ENCODE measurements around the gene RNF144B. TPM values are rescaled to one million over a fixed set of nuclear protein-coding genes. Genes with fewer than 3 reads are reported as not detected.
"Not testable (repeated sequence)": the region's sequence is repeated elsewhere in the genome, so short reads cannot be mapped to it uniquely, and the experiment has no call there.

Gene RNF144B
- total RNA-seq, 2 donors from 2014 or later = 19.0 to 20.0 TPM

DNA sequence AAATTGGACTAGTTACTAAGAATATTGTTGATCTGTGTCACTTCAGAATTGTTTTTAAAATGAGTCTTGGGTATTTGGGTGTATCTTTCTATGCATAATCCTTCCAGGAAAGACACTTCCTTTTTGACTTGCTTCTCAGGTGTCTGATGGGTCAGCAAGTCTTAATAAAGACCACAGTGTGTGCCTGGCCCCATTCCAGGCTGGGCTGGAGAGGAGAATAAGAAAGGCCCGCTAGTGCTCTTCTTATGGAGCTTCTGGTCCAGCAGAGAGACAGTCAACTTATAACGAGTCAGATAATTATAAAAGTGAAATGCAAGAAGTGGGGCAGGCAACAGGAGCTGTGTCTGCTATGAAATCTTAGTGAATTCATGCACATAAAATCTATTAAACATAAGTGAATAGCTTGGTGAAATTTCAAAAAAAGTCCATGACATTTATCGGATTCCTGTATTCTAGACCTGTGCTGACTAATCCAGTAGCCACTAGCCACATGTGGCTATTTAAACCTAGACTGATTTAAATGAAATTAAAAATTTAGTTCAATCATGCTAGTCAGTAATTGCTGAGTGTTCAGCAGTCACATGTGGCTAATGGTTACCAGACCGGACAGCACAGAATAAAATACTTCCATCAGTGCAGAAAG lies 42.6 kb downstream of the RNF144B start:
- intact Hi-C loops (cut with DNase I) = no loop called here
- DNase-seq (no peak), ATAC-seq (no peak)

DNA sequence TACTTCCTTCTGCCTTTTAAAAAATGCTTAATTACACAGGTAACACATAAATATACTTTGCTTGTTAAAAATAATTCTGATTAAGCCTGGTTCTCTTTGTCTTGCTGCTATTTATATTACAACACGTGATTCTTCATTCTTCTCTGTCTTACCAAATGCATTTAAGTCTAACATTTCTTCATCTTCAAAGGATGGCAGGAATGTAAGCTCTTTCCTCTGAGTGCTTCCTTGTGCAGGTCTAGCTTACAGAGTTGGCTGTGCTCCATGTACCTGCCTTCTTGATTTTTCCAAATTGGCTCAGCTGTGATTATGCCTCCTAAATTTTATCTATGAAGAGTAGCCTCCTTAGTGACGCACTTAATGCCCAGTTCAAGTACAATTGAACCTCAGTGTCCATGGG lies 44.4 kb downstream of the RNF144B start:
- DNase-seq (no peak), ATAC-seq (peak in 1 of 2 donors; percentile 42)
- intact Hi-C loops (cut with DNase I) = no loop called here

DNA sequence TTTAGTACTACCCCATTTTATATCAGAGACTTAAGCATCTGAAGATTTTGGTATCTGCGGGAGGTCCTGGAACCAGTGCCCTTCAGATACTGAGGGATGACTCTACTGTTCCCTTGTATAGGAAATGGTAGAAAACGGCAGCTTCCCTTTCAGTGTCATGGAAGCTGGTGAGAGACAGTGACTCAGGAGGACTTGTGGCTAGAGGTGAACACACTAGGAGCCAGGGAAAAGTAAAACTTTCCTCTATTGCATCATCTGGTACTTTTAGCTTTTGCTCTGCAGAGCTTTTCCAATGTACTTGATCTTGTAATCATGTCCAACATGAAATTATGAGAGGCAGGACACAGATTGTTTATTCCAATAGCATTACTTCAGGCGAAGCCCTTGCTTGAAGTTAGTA lies 45.0 kb downstream of the RNF144B start:
- intact Hi-C loops (cut with DNase I) = loop anchor here in 1 of 2 donors (1.0 kb wide), 1 partner anchor 15 kb away; no protein-coding TSS in a partner anchor

DNA sequence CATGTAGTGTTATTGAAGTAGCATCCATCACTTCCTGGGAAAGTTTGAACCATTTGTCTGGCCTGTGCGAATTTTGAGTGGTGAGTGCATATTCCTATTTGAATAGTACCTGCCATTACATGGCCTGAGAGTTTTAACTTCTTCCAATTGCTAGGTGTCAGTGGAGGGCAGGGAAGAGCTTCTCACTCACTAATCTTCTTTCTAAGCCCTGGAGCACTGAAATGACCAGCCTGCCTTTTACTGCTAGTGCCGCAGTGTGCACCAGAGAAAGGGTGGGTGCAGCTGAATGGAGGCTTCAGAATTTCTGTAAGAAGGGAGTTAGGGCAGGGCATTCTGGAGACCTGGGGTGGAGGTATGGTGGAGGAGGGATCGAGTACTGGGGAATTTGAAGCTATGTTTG lies 45.5 kb downstream of the RNF144B start:
- ATAC-seq (no peak), DNase-seq (no peak)
- intact Hi-C loops (cut with DNase I) = loop anchor here in 1 of 2 donors (1.0 kb wide), 1 partner anchor 15 kb away; no protein-coding TSS in a partner anchor

More for the DNA sequence above, 45.0 kb downstream of the RNF144B start:
- ATAC-seq (peak in 1 of 2 donors; percentile 41), DNase-seq (no peak)

DNA sequence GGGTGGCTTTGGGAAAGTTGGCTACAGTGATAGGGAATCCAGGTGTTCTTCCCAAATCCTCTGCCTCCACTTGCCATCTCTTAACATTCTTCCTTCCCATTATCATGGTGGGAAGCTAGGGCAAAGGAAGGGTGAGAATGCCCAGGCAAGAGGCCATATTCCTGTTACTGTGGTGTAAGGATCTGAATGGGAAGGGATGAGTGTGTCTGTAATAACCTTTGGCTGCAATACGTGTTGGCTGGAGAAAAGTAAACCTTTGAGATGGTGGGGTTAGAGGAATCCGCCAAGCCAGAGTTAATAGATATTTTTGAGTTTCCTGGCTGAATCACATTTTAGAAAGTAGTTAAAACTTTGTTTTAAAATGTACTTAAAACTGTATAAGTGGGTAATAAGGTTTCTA lies 45.9 kb downstream of the RNF144B start:
- ATAC-seq (no peak), DNase-seq (no peak)
- intact Hi-C loops (cut with DNase I) = no loop called here

DNA sequence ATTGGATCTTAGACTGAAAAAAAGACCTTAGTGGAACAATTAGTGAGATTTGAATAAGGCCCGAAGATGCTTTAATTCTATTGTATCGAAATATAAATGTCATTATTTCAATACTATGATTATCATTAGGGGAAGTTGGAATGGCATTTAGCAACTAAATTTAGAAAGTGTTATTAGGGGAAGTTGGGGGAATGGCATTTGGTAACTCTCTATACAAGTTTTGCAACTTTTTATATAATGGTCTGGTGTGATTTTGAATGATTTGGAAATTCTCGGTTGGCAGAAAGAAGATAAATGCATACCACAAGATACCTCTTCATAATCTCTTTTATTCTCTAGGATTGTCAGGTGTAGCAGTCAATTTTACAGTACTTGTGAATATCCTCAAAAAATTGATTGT lies 49.2 kb downstream of the RNF144B start:
- intact Hi-C loops (cut with DNase I) = no loop called here
- ATAC-seq = no peak
- no peak for DNase-seq

DNA sequence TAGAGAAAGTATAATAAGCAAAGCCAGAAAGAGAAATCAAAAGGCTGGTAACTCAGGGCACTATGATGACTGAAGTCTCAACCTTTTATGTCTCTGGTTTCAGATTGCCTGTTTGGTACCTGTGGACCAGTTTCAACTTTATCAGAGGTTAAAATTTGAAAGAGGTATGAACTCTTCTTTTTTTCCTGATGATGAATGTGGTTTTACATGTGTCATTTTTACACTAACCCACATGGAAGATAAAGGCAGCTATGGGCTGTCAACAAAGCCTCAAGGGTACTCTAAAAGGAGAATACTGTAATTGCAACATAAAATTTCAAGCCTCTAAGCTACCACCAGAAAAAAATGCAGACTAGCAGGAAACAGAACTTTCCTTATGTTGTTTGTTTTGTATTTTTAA lies 52.4 kb downstream of the RNF144B start:
- DNase-seq (no peak), ATAC-seq (no peak)
- intact Hi-C loops (cut with DNase I) = no loop called here

DNA sequence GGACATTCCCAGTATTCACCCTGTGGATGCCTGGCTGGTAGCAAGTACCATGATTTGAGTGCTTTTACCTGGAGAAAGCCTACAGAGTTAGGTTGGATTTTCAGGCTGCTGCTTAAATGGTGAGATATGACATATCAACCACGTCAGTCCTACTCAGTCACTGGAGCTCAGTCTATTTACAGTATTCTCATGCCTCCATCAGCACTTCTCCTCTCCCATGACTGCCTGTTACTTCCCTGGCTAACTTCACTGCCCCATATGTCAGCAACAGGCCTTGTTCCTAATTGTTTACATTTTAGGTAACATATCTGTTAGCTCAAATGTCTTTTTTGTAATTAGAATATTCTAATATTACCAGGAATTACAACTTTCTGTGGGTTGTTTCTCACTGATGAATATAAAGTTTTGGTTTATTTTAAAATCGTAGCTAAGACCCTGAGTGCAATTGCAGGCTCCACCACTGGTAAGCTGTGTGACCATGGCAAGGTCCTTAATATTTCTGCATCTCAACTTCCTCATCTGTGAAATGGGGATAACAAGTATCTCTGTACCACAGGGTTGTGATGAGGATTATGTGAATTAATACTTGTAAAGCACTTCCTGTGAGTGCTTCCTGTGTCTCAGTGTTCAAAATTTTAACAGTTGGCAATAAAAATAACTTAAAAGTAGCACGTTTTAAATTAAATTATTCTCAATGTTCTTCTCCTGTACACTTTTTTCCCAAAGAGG lies 54.3 kb downstream of the RNF144B start:
- DNase-seq (no peak), ATAC-seq (no peak)
- intact Hi-C loops (cut with DNase I) = no loop called here

DNA sequence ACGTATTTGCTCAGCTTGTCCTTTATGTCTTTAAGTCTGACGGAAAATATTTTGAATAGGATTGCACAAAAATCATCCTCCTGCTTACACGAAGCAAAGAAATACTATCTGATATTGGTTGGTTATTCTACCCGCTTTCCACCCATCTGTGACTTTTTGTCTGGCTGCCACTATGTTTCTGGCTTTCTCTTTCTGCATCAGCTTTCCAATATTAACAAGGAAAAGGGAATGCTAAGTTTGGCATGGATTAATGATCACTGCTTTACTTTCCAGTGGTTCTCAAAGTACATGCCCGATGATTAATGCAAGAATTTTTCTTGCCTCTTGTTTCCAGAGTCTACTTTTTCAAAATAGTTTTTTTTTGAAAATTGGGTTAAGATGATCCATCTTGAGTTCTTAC lies 57.0 kb downstream of the RNF144B start:
- DNase-seq = no peak
- intact Hi-C loops (cut with DNase I) = no loop called here
- no peak for ATAC-seq

DNA sequence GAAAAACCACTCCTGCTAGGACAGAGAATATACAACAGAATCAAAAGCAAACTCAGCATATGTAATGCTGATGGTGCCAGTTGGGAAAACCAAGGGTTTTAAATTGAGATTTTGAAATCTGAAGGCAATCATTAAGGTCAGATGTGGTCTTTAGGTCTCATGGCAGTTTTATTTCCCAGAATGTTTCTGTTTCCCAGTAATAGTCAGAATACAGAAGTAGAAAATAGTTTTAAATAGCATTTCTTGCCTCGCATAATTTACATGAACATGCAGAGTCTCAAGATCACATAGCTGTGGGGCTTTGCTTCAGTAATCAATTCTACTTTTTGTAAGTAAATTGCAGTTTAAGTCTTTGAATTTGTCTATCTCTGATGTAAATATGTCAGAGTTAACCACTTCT lies 58.1 kb downstream of the RNF144B start:
- DNase-seq = no peak
- no peak for ATAC-seq
- intact Hi-C loops (cut with DNase I) = no loop called here

DNA sequence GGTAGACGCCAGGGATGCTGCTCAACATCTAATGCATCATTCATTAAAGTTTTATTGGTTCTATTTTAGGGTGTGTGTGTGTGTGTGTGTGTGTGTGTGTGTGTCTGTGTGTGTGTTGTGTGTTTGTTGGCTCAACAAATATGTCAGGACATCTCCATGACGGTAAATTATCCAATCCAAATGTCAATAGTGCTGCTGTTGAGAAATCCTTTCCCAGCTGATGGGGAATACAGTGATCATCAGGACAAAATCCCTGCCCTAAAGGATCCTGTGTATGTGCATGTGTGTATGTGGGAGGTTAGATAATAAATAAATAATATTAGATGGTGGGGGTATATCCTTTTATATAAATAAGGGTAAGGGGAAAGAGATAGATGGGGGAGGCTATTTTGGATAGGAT lies 59.6 kb downstream of the RNF144B start:
- DNase-seq (no peak), ATAC-seq (no peak)
- intact Hi-C loops (cut with DNase I) = no loop called here

DNA sequence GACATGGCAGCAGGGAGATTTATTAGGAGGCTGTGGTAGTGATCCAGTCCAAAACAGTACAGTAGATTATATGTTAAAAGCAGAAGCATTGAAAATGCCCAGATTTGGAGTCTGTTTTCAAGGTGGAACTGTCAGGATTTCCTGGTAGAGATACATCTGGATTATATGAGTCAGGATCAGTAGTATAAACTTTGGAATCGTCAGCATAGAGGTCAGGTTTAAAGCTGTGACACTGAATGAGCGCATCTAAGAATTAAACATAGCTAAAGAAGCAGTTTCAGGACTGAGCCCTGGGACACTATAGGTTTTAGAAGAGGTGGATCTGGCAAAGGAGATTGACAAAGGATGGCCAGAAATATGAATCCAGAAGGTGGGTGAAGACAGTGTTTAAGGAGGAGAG lies 60.4 kb downstream of the RNF144B start:
- intact Hi-C loops (cut with DNase I) = no loop called here
- DNase-seq (no peak), ATAC-seq (no peak)

DNA sequence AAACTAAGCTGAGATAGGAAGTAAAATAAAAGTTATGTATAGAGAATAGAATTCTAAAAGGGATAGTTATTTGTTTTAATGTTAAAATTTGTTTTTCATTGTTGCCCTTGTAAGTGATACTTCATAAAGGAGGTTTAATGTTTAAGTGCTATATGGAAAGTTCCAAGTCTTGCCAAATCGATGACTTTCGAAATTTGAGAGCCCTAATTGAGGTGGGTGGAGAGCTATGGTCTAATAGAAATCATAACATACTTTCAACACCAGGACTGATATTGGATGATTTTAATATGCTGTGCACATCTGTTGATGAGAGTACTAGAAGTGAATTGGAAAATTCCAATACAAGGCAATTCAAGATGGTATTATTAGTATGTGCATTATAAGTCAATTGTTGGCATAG lies 64.6 kb downstream of the RNF144B start:
- DNase-seq (no peak), ATAC-seq (no peak)
- intact Hi-C loops (cut with DNase I) = no loop called here

DNA sequence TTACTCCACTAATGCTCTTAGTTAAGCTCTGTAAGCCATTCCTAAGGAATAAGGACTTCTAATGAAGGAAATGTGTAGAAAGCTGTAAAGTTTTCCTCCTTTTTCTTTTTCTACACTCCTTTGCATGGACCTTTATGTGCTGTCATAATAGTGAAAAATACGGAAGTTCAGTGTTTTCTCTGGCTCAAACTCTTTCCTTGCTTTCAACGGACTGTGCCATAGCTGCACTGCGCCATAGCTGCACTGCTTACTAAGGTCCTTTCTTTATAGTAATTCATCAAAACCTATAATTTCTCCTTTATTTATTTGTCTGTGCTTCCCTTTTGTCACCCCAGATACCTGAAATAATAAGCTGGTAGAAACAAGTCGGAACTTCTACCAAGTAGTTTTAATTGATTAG lies 67.3 kb downstream of the RNF144B start:
- ATAC-seq (no peak), DNase-seq (no peak)
- intact Hi-C loops (cut with DNase I) = no loop called here

DNA sequence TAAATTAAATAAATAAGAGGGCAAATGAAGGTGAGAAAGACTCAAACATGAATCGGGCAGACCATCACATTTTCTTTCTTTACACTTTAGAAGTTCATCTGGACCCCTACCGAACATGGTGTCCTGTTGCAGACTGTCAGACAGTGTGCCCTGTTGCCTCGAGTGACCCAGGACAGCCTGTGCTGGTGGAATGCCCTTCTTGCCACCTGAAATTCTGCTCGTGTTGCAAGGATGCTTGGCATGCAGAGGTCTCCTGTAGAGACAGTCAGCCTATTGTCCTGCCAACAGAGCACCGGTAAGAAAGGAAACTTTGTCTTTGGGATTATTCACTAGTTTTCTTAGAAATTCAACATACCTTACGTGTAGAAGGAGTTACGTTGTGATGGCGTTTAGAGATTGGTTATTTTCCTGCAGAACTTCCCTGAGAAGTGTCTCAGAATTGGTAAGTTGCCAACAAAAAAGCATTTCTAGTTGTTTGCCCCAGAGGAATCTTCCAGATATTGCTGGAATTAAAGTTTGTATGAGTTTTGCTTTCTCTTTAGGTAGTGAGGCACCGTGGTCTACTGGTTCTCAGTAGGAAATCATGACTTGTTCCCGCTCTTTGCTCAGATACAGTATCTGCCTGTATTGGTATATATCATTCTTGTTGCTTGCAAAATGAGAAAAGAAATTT lies 70.1 kb downstream of the RNF144B start:
- intact Hi-C loops (cut with DNase I) = loop anchor here in 1 of 2 donors (2.0 kb wide), 1 partner anchor 22 kb away; no protein-coding TSS in a partner anchor
- DNase-seq (no peak), ATAC-seq (no peak)

DNA sequence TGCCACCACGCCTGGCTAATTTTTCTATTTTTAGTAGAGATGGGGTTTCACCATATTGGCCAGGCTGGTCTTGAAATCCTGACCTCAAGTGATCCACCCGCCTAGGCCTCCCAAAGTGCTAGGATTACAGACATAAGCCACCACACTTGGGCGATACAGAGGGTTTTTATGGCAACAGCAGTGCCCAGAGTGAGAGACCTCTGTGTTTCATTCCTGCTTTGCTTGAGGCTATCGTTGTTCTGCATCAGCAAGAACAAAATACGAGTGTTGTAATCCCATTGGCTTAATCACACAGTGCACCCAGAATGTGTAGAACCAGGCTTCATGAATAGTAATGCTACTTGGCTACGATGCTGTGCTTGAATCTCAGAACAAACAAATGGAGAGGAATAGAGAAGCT lies 70.9 kb downstream of the RNF144B start:
- intact Hi-C loops (cut with DNase I); ATAC-seq; DNase-seq: not testable (repeated sequence)

DNA sequence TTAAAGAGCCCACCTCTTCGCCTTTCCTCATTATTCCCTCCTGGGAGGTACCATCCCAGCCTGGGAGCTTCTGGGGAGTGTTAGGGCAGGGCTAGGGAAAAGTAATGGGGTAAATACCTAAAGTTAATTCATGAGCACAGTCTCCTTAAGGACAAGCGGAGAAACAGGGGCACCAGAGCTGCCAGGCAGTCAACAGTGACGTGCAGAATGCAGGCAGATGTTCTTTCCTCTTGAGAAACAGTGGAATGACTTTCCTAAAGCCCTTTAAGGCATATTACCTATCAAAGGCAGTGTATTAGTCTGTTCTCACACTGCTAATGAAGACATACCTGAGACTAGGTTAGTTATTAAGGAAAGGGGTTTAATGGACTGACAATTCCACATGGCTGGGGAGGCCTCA lies 76.3 kb downstream of the RNF144B start:
- DNase-seq (no peak), ATAC-seq (no peak)
- intact Hi-C loops (cut with DNase I) = no loop called here

DNA sequence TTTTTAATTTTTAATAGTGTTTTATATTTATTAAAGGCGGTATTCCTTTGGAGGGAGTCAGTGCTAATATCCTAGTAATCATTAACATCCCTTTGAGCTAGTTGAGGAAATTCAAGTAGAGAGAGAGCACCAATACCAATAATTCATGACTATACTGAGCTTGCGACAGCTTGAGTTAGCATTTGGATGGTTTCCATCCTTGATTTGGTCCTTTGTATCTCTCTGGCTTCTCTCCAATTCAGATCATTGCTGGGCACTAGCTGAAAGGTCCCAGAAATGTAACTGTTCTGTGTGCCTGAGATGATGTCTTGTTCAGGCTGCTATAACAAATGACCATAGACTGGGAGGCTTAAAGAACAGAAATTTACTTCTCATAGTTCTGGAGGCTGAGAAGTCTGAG lies 77.0 kb downstream of the RNF144B start:
- intact Hi-C loops (cut with DNase I) = no loop called here
- no peak for ATAC-seq
- no peak for DNase-seq

DNA sequence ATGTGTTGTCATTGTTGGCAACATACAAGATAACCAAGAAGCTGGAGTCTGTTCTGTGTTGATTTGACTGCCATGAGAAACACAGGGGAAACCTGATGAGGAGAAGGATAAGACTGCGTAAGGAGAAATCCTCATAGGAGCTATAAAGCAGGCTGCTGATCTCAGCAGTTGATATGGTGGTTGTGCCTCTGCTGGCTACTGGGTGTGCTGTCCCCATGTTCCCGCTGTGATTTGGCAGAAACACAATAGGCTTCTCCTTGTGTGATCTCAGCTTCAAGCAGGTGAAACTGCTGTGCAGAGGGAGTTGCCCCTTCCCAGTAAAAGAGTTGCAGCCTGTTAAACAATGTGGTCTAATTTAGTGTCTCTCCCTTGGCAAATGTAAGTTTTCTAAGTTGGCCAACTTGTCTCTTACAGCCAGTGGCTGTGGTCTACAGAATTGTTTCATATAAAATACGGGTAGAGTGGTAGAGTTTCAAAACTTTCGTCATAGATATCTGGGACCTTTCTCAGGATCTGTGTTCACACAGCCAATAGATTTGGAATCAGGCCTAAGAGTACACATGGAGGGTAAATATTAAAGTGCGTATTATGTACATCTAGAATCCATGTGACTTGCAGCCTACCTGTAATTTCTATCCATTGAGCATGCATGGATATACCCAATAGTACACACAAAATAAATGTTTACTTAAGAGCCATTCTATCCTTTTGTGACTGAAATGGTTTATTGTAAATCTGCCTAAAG lies 78.4 kb downstream of the RNF144B start:
- intact Hi-C loops (cut with DNase I) = no loop called here
- DNase-seq (no peak), ATAC-seq (no peak)
